Tibial artery (tissue), 4 donors: ENCODE data around the gene EFHD1.
"Not testable (repeated sequence)": the region's sequence is repeated elsewhere in the genome, so short reads cannot be mapped to it uniquely, and the experiment has no call there.

Experiments
- DNase-seq, 2 donors: peaks; one replicate each; pipeline ENCODE4 v3.0.0-alpha.2; 2019
- H3K27ac ChIP-seq, 2 donors: fragments of 200-600 bp; sonication (generic) in 1 of 2; 1 replicate in 1 of 2; 2 replicates in 1 of 2; pipeline ENCODE4 v1.5.1; 2018 to 2019; ENCODE audit warnings: mild to moderate bottlenecking in 1 of 2
- H3K27me3 ChIP-seq, 2 donors: fragments of 200-600 bp; sonication (generic) in 1 of 2; one replicate each; pipeline versions ENCODE4 v1.5.1 to v1.6.0; 2016 to 2019
- H3K36me3 ChIP-seq, 3 donors: fragments of 200-600 bp; sonication (generic) in 2 of 3; one replicate each; pipeline ENCODE4 v1.5.1; 2016 to 2019; ENCODE audit warnings: mild to moderate bottlenecking in 2 of 3
- H3K4me1 ChIP-seq, 4 donors: fragments of 200-600 bp; sonication (generic) in 2 of 4; 1 replicate in 3 of 4; 2 replicates in 1 of 4; pipeline ENCODE4 v1.5.1; 2016 to 2019
- H3K4me3 ChIP-seq, 2 donors: fragments of 200-600 bp; sonication (generic) in 1 of 2; 1 replicate in 1 of 2; 2 replicates in 1 of 2; pipeline ENCODE4 v1.5.1; 2018 to 2019; ENCODE audit warnings: mild to moderate bottlenecking in 2 of 2
- H3K9me3 ChIP-seq, 3 donors: fragments of 200-600 bp; sonication (generic) in 1 of 3; one replicate each; pipeline ENCODE4 v1.5.1; 2016 to 2019
- intact Hi-C: fragments of 100-400 bp; cut with DNase I; formaldehyde crosslinking; loops from one replicate; pipeline ENCODE4 v1.15.0; 2023; ENCODE audit warnings: low total_unique reads
- TF ChIP-seq, protein P1 (sequence below), 2 experiments: fragments of 200-600 bp in 1 of 2; fragments of 450-650 bp in 1 of 2; IDR thresholded peaks; one replicate each; pipeline ENCODE4 v1.5.1; 2017 to 2019; ENCODE audit warnings: antibody characterized with exemption in 2 of 2, mild to moderate bottlenecking in 1 of 2, moderate library complexity in 1 of 2

EFHD1 gene

DNA sequence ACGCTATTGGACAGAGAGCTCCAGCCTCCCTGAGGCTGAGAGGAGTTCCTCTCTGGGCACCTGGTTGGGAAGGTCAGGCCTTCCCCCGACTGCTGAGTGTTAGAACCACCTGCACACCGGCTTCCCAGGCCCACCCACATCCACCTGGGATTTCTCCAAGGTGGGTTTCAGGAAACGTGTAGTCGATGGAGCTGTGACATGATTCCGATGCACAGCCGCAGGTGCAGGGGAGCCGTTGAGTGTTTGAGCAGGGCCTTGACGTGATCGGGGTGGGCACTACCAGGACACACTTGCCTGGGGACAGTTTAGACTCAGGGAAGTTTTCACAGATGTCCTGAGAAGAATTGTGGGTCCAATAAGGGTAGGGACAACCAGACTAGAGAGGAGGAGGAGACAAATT is 42.0 kb downstream of the EFHD1 start:
- DNase-seq: no peak
- H3K27me3 ChIP-seq: no peaks in the 10 kb centered on the region
- TF ChIP-seq, protein P1, sequence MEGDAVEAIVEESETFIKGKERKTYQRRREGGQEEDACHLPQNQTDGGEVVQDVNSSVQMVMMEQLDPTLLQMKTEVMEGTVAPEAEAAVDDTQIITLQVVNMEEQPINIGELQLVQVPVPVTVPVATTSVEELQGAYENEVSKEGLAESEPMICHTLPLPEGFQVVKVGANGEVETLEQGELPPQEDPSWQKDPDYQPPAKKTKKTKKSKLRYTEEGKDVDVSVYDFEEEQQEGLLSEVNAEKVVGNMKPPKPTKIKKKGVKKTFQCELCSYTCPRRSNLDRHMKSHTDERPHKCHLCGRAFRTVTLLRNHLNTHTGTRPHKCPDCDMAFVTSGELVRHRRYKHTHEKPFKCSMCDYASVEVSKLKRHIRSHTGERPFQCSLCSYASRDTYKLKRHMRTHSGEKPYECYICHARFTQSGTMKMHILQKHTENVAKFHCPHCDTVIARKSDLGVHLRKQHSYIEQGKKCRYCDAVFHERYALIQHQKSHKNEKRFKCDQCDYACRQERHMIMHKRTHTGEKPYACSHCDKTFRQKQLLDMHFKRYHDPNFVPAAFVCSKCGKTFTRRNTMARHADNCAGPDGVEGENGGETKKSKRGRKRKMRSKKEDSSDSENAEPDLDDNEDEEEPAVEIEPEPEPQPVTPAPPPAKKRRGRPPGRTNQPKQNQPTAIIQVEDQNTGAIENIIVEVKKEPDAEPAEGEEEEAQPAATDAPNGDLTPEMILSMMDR (IDR thresholded peaks at IDR 0.05): no peak
- no peak overlapping the region for H3K27ac ChIP-seq
- intact Hi-C loops: no loop called here
- H3K4me3 ChIP-seq: no peak overlapping the region
- no peaks in the 10 kb centered on the region for H3K9me3 ChIP-seq
- peaks cover 0 to 16% (median 9%) of the 10 kb centered on the region in 4 donors for H3K4me1 ChIP-seq
- H3K36me3 ChIP-seq: peaks cover 68 to 83% (median 73%) of the 10 kb centered on the region in 3 donors

- intact Hi-C loops: no loop called here
- TF ChIP-seq, protein P1 (IDR thresholded peaks at IDR 0.05): no peak
- H3K9me3 ChIP-seq: no peaks in the 10 kb centered on the region
- H3K36me3 ChIP-seq: peaks cover 66 to 72% (median 69%) of the 10 kb centered on the region in 3 donors
- DNase-seq: peak in 1 of 2 donors; percentile 34
- H3K27me3 ChIP-seq: no peaks in the 10 kb centered on the region
- no peak overlapping the region for H3K27ac ChIP-seq
- H3K4me1 ChIP-seq: no peaks in the 10 kb centered on the region
- H3K4me3 ChIP-seq: no peak overlapping the region
Observed at GRCh38 chr2:232680006-232680405, 46.6 kb downstream of the EFHD1 start.

GRCh38 chr2:232681527-232681926 is 48.1 kb downstream of the EFHD1 start:
- no peak overlapping the region for H3K27ac ChIP-seq
- TF ChIP-seq, protein P1 (IDR thresholded peaks at IDR 0.05): no peak
- no peaks in the 10 kb centered on the region for H3K4me1 ChIP-seq
- peak in 1 of 2 donors; percentile 43 for DNase-seq
- no peaks in the 10 kb centered on the region for H3K9me3 ChIP-seq
- peaks cover 52 to 58% (median 55%) of the 10 kb centered on the region in 3 donors for H3K36me3 ChIP-seq
- H3K4me3 ChIP-seq: no peak overlapping the region
- intact Hi-C loops: no loop called here
- H3K27me3 ChIP-seq: no peaks in the 10 kb centered on the region

DNA sequence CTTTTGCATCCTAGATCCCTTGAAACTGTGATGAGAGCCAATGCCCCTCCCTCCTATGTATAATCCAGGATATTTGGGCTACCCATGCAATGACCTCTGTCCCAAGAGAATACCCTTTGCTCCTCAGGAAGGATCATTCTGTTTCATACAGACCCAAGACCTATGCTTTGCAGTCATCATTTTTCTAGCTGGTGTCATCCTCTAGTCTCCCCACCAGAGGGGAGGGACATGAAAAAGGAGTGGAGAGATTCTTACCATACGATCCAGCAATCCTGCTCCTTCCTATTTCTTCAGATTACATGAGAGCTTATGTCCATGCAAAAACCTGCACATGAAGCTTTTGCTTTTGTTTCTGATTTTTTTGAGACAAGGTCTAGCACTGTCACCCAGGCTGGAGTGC is 50.0 kb downstream of the EFHD1 start:
- intact Hi-C loops: no loop called here
- Histone ChIP-seq H3K4me1 (no peaks in the 10 kb centered on the region), H3K27ac (no peak overlapping the region), H3K4me3 (no peak overlapping the region), H3K9me3 (no peaks in the 10 kb centered on the region), H3K27me3 (no peaks in the 10 kb centered on the region), H3K36me3 (peaks cover 38 to 43% (median 42%) of the 10 kb centered on the region in 3 donors)
- no peak for DNase-seq
- TF ChIP-seq, protein P1 (IDR thresholded peaks at IDR 0.05): no peak

- H3K27me3 ChIP-seq, H3K27ac ChIP-seq, H3K4me3 ChIP-seq, intact Hi-C loops, H3K9me3 ChIP-seq, H3K4me1 ChIP-seq, DNase-seq: not testable (repeated sequence)
- H3K36me3 ChIP-seq: peaks cover 28 to 30% (median 30%) of the 10 kb centered on the region in 3 donors
Observed at GRCh38 chr2:232685391-232685790, 52.0 kb downstream of the EFHD1 start.

- no peak overlapping the region for H3K4me3 ChIP-seq
- H3K27me3 ChIP-seq: no peaks in the 10 kb centered on the region
- intact Hi-C loops: no loop called here
- peaks cover 0 to 3% (median 0%) of the 10 kb centered on the region in 4 donors for H3K4me1 ChIP-seq
- H3K36me3 ChIP-seq: peaks cover 8 to 11% (median 8%) of the 10 kb centered on the region in 3 donors
- TF ChIP-seq, protein P1 (IDR thresholded peaks at IDR 0.05): no peak
- DNase-seq: peak in 1 of 2 donors; percentile 32
- H3K9me3 ChIP-seq: no peaks in the 10 kb centered on the region
- H3K27ac ChIP-seq: no peak overlapping the region
Observed at GRCh38 chr2:232687382-232688160, 54.2 kb downstream of the EFHD1 start.
